ENCODE results near the gene HIC1. TPM values are rescaled to one million over a fixed set of nuclear protein-coding genes. Genes with fewer than 3 reads are reported as not detected.
A peak's percentile ranks its signal among the peaks of the same experiment; 100 is the strongest.

Gene HIC1
- total and polyA plus RNA-seq, 2 experiments from 2014 or later = 9.4 to 10.2 TPM

MicroRNAs encoded within 50 kb of the gene (microRNA counts, 767-probe panel; counts per million panel counts)
- 7,093 counts per million, percentile 39 among the panel's probes with 10 or more counts for microRNA hsa-miR-132-3p
- not detected for microRNA hsa-miR-212-3p

Small RNA genes within 50 kb of the gene (microRNA-seq; reads per million reads assigned to microRNA genes)
- gene MIR132 = 1,151 reads per million, percentile 81 among the genes with 10 or more reads in this experiment
- gene MIR212 = 40.7 reads per million, percentile 49 among the genes with 10 or more reads in this experiment

Small RNA genes within 50 kb of the gene (small RNA-seq; reads per million reads assigned to genes)
- gene AC090617.6 (not detected), gene AC090617.9 (not detected), gene MIR132 (17.0 reads per million, percentile 96 among the genes with 10 or more reads in this experiment), gene MIR212 (7.5 reads per million, percentile 94 among the genes with 10 or more reads in this experiment), gene OVCA2 (not detected)

Other genes with a start within 250 kb of the HIC1 start
- gene SMYD4, start 225.2 kb upstream of the HIC1 start, total RNA-seq = 8.7 and 11.4 TPM in 2 replicates
- gene SMYD4, start 225.2 kb upstream of the HIC1 start, polyA plus RNA-seq = 8.5 and 9.5 TPM in 2 replicates
- 15.2 and 17.6 TPM in 2 replicates for gene RPA1, start 225.1 kb upstream of the HIC1 start, total RNA-seq
- 32.4 and 33.6 TPM in 2 replicates for gene RPA1, start 225.1 kb upstream of the HIC1 start, polyA plus RNA-seq
- 0.48 and 1.4 TPM in 2 replicates for gene RTN4RL1, start 29.8 kb upstream of the HIC1 start, total RNA-seq
- gene RTN4RL1, start 29.8 kb upstream of the HIC1 start, polyA plus RNA-seq = 0.53 and 0.97 TPM in 2 replicates
- gene DPH1, start 24.9 kb upstream of the HIC1 start, total RNA-seq = 26.2 and 27.8 TPM in 2 replicates
- 45.2 and 49.0 TPM in 2 replicates for gene DPH1, start 24.9 kb upstream of the HIC1 start, polyA plus RNA-seq
- gene OVCA2, start 13.1 kb upstream of the HIC1 start, total RNA-seq = 49.2 and 56.4 TPM in 2 replicates
- 72.5 and 72.7 TPM in 2 replicates for gene OVCA2, start 13.1 kb upstream of the HIC1 start, polyA plus RNA-seq
- 8.5 and 19.9 TPM in 2 replicates for gene SMG6, start 248.7 kb downstream of the HIC1 start, total RNA-seq
- 11.9 and 12.1 TPM in 2 replicates for gene SMG6, start 248.7 kb downstream of the HIC1 start, polyA plus RNA-seq
- gene SRR, start 248.8 kb downstream of the HIC1 start, total RNA-seq = 16.0 and 27.7 TPM in 2 replicates
- gene SRR, start 248.8 kb downstream of the HIC1 start, polyA plus RNA-seq = 7.8 and 11.2 TPM in 2 replicates